MCF 10A (cell line): ENCODE results near the gene KCNJ15. TPM values are rescaled to one million over a fixed set of nuclear protein-coding genes. Genes with fewer than 3 reads are reported as not detected.

ENCODE experiments used
- BruUV-seq: library from RNA; stranded (reverse); fragments of 400-500 nt; replicated peaks from 2 replicates; lab custom pipeline; 2021; lab: Mats Ljungman, UMichigan
- CTCF ChIA-PET: fragments of 300-600 bp; sonication (Branson Sonifier 250); formaldehyde crosslinking; extraction: SDS; loops from one replicate; lab custom pipeline; 2021; ENCODE audit warnings: antibody characterized with exemption, inconsistent platforms; lab: Yijun Ruan, JAX
- POLR2A ChIA-PET: fragments of 300-600, 350-650 bp; sonication (Branson Sonifier 250); formaldehyde crosslinking; extraction: SDS; loops from one replicate; lab custom pipeline; 2020; ENCODE audit warnings: antibody characterized with exemption, inconsistent platforms; lab: Yijun Ruan, JAX
- DNase-seq: peaks from one replicate; pipeline ENCODE4 v3.0.0-alpha.2; 2018; ENCODE audit not compliant: unreplicated experiment
- H3K27ac Mint-ChIP-seq: one replicate; pipeline ENCODE4 v1.8.0; 2022; ENCODE audit warnings: mild to moderate bottlenecking, low read depth, mixed read lengths; ENCODE audit not compliant: unreplicated experiment
- H3K27me3 Mint-ChIP-seq: one replicate; pipeline ENCODE4 v1.8.0; 2022; ENCODE audit warnings: mixed read lengths; ENCODE audit not compliant: insufficient read depth, unreplicated experiment
- H3K36me3 Mint-ChIP-seq: one replicate; pipeline ENCODE4 v1.8.0; 2022; ENCODE audit warnings: mild to moderate bottlenecking, moderate library complexity, mixed read lengths; ENCODE audit not compliant: insufficient read depth, unreplicated experiment
- H3K4me1 Mint-ChIP-seq: one replicate; pipeline ENCODE4 v1.8.0; 2022; ENCODE audit warnings: mixed read lengths; ENCODE audit not compliant: insufficient read depth, unreplicated experiment
- H3K4me3 Mint-ChIP-seq: one replicate; pipeline ENCODE4 v1.8.0; 2022; ENCODE audit warnings: mild to moderate bottlenecking, moderate library complexity, mixed read lengths; ENCODE audit not compliant: unreplicated experiment
- H3K9me3 Mint-ChIP-seq: one replicate; pipeline ENCODE4 v1.8.0; 2022; ENCODE audit warnings: mixed read lengths; ENCODE audit not compliant: unreplicated experiment
- intact Hi-C: fragments of 100-400 bp; cut with micrococcal nuclease; formaldehyde crosslinking; loops from 2 replicates; pipeline ENCODE4 v1.14.1; 2022
- total RNA-seq: library from RNA; stranded (reverse); gene quantifications from 2 replicates; pipeline ENCODE4 v1.2.3, GENCODE V29; 2022
- TF ChIP-seq, protein P1 (sequence below): fragments of 200-600 bp; IDR thresholded peaks from one replicate; pipeline ENCODE4 v1.8.0; 2022; ENCODE audit warnings: antibody characterized with exemption, mild to moderate bottlenecking; ENCODE audit not compliant: unreplicated experiment

The KCNJ15 gene
- total RNA-seq, 1 experiment from 2014 or later, result 2.2 TPM

DNA sequence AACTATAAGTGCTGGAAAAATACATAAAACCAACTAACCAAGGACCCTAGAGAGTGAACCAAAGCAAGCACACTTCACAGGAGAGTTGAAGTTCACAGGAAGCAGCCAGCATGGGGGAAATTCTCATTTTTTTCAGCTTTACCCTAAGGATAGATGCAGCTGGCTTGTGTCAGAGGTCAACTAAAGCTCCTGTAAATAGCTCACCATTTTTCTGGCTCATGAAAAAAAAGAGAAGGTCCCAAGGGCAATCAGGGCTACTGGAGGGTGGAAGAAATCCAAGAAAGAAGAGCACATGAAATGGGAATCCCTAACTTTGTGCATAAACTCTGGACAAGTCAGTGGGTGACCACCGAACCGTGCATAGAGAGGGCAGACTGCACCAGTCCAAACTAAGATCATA lies 58.3 kb downstream of the KCNJ15 start:
- Mint-ChIP-seq H3K27ac (peak overlapping the region; percentile 9), H3K36me3 (no peaks in the 10 kb centered on the region), H3K4me1 (peaks cover 24% of the 10 kb centered on the region), H3K4me3 (no peak overlapping the region), H3K27me3 (no peaks in the 10 kb centered on the region), H3K9me3 (peaks cover 7% of the 10 kb centered on the region)
- ChIA-PET CTCF (interaction anchor here (1.2 kb wide), 1 partner anchor 41 kb away, joined by 3 read pairs; no protein-coding TSS in a partner anchor), POLR2A (interaction anchor here (0.7 kb wide), 1 partner anchor 472 kb away, joined by 3 read pairs; no protein-coding TSS in a partner anchor)
- intact Hi-C loops, result no loop called here
- BruUV-seq, result no TSS peak
- no peak for DNase-seq
- TF ChIP-seq, protein P1, sequence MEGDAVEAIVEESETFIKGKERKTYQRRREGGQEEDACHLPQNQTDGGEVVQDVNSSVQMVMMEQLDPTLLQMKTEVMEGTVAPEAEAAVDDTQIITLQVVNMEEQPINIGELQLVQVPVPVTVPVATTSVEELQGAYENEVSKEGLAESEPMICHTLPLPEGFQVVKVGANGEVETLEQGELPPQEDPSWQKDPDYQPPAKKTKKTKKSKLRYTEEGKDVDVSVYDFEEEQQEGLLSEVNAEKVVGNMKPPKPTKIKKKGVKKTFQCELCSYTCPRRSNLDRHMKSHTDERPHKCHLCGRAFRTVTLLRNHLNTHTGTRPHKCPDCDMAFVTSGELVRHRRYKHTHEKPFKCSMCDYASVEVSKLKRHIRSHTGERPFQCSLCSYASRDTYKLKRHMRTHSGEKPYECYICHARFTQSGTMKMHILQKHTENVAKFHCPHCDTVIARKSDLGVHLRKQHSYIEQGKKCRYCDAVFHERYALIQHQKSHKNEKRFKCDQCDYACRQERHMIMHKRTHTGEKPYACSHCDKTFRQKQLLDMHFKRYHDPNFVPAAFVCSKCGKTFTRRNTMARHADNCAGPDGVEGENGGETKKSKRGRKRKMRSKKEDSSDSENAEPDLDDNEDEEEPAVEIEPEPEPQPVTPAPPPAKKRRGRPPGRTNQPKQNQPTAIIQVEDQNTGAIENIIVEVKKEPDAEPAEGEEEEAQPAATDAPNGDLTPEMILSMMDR, result no peak

DNA sequence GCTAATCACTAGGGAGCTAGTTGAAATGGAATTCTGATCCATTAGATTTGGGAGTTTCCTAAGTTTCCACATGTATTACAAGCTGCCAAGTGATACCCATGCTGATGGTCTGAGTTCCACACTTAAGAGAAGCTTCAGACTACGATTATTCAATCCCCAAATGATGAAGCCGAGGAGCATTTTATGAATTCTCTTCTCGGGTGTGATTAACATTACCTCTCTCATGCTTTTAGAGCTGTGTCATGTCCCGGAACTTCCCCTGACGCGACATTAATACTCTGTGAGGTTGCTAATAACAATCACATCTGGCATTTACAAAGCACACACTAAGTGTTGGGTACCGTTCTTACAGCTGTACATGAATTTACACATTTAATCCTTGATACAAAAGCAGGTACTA lies 63.0 kb downstream of the KCNJ15 start:
- intact Hi-C loops, result no loop called here

DNA sequence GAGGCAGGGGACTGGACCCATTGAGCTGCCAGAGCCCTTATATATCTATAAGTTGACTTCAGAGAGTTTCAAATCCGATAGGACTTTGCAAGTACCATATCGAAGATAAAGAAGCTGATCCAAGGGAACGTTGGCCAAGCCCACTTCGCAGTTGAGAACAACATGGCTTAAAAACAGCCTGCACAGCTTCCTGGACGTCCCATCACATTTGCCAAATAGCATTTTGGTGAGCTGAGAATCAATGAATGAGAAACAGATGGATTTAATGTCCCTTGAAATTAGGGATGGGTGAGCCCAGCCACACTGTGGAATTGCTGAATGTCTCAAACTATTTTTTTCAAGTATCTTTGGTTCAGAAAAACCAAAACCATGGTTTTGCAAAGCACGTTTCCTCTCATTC lies 64.8 kb downstream of the KCNJ15 start:
- peaks cover 17% of the 10 kb centered on the region for H3K4me1 Mint-ChIP-seq
- no peak overlapping the region for H3K4me3 Mint-ChIP-seq
- H3K27ac Mint-ChIP-seq, result no peak overlapping the region
- intact Hi-C loops, result no loop called here
- DNase-seq, result no peak
- CTCF ChIA-PET, result interaction anchor here (1.2 kb wide), 1 partner anchor 31 kb away, joined by 3 read pairs; no protein-coding TSS in a partner anchor
- H3K36me3 Mint-ChIP-seq, result no peaks in the 10 kb centered on the region
- POLR2A ChIA-PET, result no interaction called here
- no peaks in the 10 kb centered on the region for H3K9me3 Mint-ChIP-seq
- BruUV-seq, result no TSS peak
- H3K27me3 Mint-ChIP-seq, result no peaks in the 10 kb centered on the region
- TF ChIP-seq, protein P1, result no peak

More for the DNA sequence above, 63.0 kb downstream of the KCNJ15 start:
- DNase-seq, result no peak
- no peak overlapping the region for H3K4me3 Mint-ChIP-seq
- ChIA-PET CTCF (interaction anchor here (0.9 kb wide), 1 partner anchor 32 kb away, joined by 4 read pairs; no protein-coding TSS in a partner anchor), POLR2A (no interaction called here)
- TF ChIP-seq, protein P1, result no peak
- peaks cover 17% of the 10 kb centered on the region for H3K4me1 Mint-ChIP-seq
- no peaks in the 10 kb centered on the region for H3K9me3 Mint-ChIP-seq
- BruUV-seq, result no TSS peak
- H3K27ac Mint-ChIP-seq, result no peak overlapping the region
- no peaks in the 10 kb centered on the region for H3K27me3 Mint-ChIP-seq
- H3K36me3 Mint-ChIP-seq, result no peaks in the 10 kb centered on the region

DNA sequence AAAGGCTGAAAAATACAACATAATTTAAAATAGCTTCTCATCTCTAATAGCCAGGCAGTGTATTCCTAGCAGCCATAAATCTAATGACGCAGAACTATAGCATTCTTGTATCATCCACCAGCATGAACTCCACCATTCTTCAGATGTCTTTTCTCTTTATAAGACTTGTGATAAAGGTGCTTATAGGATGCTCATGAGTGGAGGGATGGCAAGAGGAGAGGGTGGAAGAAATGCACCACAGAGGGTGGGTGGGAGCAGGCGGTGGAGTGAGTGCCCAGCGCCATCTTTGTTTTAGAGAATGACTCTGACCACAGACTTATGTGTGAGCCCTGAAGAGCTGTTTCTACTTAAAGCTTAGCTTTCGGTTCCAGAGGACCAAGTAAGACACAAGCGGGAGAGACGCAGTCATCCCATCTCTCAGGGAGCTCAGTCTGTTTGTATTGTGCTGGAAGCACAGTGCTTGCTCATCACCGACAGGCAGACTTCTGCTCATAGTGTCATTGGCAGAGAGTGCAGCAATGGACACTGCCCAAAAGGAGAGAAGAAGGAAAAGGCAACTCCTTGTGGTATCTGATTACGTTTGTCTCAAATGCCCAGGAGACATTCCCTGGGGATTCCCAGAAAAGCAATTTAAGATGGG lies 65.6 kb downstream of the KCNJ15 start:
- no peak for DNase-seq
- Mint-ChIP-seq H3K9me3 (no peaks in the 10 kb centered on the region), H3K27me3 (no peaks in the 10 kb centered on the region), H3K4me3 (no peak overlapping the region), H3K27ac (no peak overlapping the region), H3K36me3 (no peaks in the 10 kb centered on the region), H3K4me1 (peaks cover 24% of the 10 kb centered on the region)
- no TSS peak for BruUV-seq
- intact Hi-C loops, result no loop called here
- TF ChIP-seq, protein P1, result no peak
- POLR2A ChIA-PET, result no interaction called here
- CTCF ChIA-PET, result interaction anchor here (1.2 to 1.3 kb wide), 2 partner anchors 21 to 30 kb away, joined by 3 to 4 read pairs; no protein-coding TSS in a partner anchor
